ENCODE results near the gene PRSS8.

DNA sequence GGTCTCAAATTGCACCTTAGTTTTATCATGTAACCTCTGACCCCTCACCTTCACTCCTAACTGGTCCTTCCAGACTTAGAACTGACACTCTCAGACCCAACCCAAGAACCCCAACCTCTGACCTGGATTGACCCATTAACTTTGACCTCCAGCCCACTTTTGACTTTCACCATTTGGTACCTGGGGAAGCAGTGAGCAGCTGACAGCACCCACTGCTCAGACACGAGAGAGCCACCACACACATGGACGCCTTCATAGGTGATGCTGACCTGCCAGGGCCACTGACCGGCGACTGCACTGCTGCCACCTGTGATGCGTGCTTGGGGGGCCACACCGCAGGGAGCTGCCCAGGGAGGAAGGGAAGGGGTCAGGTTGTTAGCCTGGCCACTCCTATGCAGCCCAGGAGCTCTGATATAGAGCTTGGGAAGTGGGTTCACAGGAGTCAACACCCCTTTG lies 2.5 kb downstream of the PRSS8 start:
- no peak for TF ChIP-seq POLR2AphosphoS5 (IDR thresholded peaks at IDR 0.05; ENCODE audit: low read depth, low read length)
- no peak for TF ChIP-seq POLR2A (IDR thresholded peaks at IDR 0.05; ENCODE audit: low read depth, low read length)
- TF ChIP-seq TAF1 (IDR thresholded peaks at IDR 0.05; ENCODE audit: borderline replicate concordance, low read depth, low read length): no peak
